CD14-positive monocyte (primary cell): ENCODE measurements around the gene ERBB3. TPM values are rescaled to one million over a fixed set of nuclear protein-coding genes. Genes with fewer than 3 reads are reported as not detected.

Experiments used
- DNase-seq, 3 donors: peaks; one replicate each; pipeline ENCODE4 v3.0.0-alpha.2; 2011 to 2022
- H2AFZ ChIP-seq: 2 replicates; pipeline ENCODE4 v1.6.0; 2012; ENCODE audit warnings: mild to moderate bottlenecking, low read depth, low read length, inconsistent platforms; ENCODE audit not compliant: insufficient read depth, poor library complexity, severe bottlenecking
- H3K27ac ChIP-seq, 2 donors: 1 replicate in 1 of 2; 2 replicates in 1 of 2; pipeline ENCODE4 v1.5.1; 2012 to 2013; ENCODE audit warnings: low read length in 2 of 2, control low read depth in 1 of 2, inconsistent platforms in 1 of 2, low read depth in 1 of 2, mild to moderate bottlenecking in 1 of 2
- H3K27me3 ChIP-seq, 2 donors: one replicate each; pipeline versions ENCODE4 v1.6.0 to v1.6.1; 2011 to 2013; ENCODE audit warnings: low read length in 2 of 2; ENCODE audit not compliant: control insufficient read depth in 2 of 2, insufficient read depth in 2 of 2
- H3K36me3 ChIP-seq, 2 donors: replicated peaks in 1 of 2; 1 replicate in 1 of 2; 2 replicates in 1 of 2; pipeline versions ENCODE4 v1.5.1 to v1.6.1; 2012 to 2013; ENCODE audit warnings: low read length in 2 of 2, control low read depth in 1 of 2, inconsistent platforms in 1 of 2, mild to moderate bottlenecking in 1 of 2; ENCODE audit not compliant: insufficient read depth in 2 of 2, control insufficient read depth in 1 of 2
- H3K4me1 ChIP-seq, 2 donors: 1 replicate in 1 of 2; 2 replicates in 1 of 2; pipeline versions ENCODE4 v1.5.1 to v1.6.1; 2012 to 2013; ENCODE audit warnings: low read length in 2 of 2, control low read depth in 1 of 2, inconsistent platforms in 1 of 2, mild to moderate bottlenecking in 1 of 2, moderate library complexity in 1 of 2; ENCODE audit not compliant: insufficient read depth in 2 of 2, control insufficient read depth in 1 of 2
- H3K4me2 ChIP-seq: replicated peaks from 2 replicates; pipeline ENCODE3; 2012; ENCODE audit warnings: low read length, moderate library complexity, mild to moderate bottlenecking; ENCODE audit not compliant: poor library complexity, severe bottlenecking; ENCODE audit errors: extremely low read depth
- H3K4me3 ChIP-seq, 3 experiments: fragments of 200-600 bp in 1 of 3; sonication (generic) in 1 of 3; replicated peaks in 1 of 3; 1 replicate in 2 of 3; 2 replicates in 1 of 3; pipeline ENCODE4 v1.5.1; 2011 to 2013; ENCODE audit warnings: low read length in 3 of 3, mild to moderate bottlenecking in 3 of 3, control low read depth in 2 of 3, low read depth in 2 of 3, inconsistent platforms in 1 of 3, moderate library complexity in 1 of 3
- H3K79me2 ChIP-seq: 2 replicates; pipeline ENCODE4 v1.6.0; 2012; ENCODE audit warnings: mild to moderate bottlenecking, control low read depth, inconsistent platforms, low read length, moderate library complexity; ENCODE audit not compliant: insufficient read depth
- H3K9ac ChIP-seq: 2 replicates; pipeline ENCODE4 v1.6.0; 2017; ENCODE audit warnings: low read length, mild to moderate bottlenecking; ENCODE audit not compliant: insufficient read depth, poor library complexity, severe bottlenecking
- H3K9me3 ChIP-seq, 2 donors: replicated peaks in 1 of 2; 1 replicate in 1 of 2; 2 replicates in 1 of 2; pipeline versions ENCODE4 v1.5.1 to v1.6.1; 2012 to 2013; ENCODE audit warnings: low read length in 2 of 2, control low read depth in 1 of 2; ENCODE audit not compliant: control insufficient read depth in 1 of 2, insufficient read depth in 1 of 2
- H4K20me1 ChIP-seq: 2 replicates; pipeline ENCODE4 v1.6.0; 2012; ENCODE audit warnings: mild to moderate bottlenecking, low read length, control low read depth, moderate library complexity; ENCODE audit not compliant: insufficient read depth
- H3K27ac Mint-ChIP-seq, 7 donors: one replicate each; pipeline ENCODE4 v1.8.0; 2020; ENCODE audit warnings: mild to moderate bottlenecking in 7 of 7, mixed read lengths in 7 of 7, moderate library complexity in 6 of 7, inconsistent platforms in 2 of 7
- H3K27me3 Mint-ChIP-seq, 3 donors: one replicate each; pipeline ENCODE4 v1.8.0; 2021 to 2022; ENCODE audit warnings: low read depth in 3 of 3, mild to moderate bottlenecking in 3 of 3, mixed read lengths in 3 of 3, moderate library complexity in 3 of 3, inconsistent platforms in 1 of 3
- H3K36me3 Mint-ChIP-seq, 2 donors: one replicate each; pipeline ENCODE4 v1.8.0; 2020; ENCODE audit warnings: mixed read lengths in 2 of 2, inconsistent platforms in 1 of 2, mild to moderate bottlenecking in 1 of 2
- H3K4me1 Mint-ChIP-seq: one replicate; pipeline ENCODE4 v1.8.0; 2020; ENCODE audit warnings: mild to moderate bottlenecking, mixed read lengths
- H3K4me3 Mint-ChIP-seq, 2 donors: one replicate each; pipeline ENCODE4 v1.8.0; 2020; ENCODE audit warnings: mild to moderate bottlenecking in 2 of 2, mixed read lengths in 2 of 2, moderate library complexity in 1 of 2
- H3K9me3 Mint-ChIP-seq, 7 donors: one replicate each; pipeline ENCODE4 v1.8.0; 2020 to 2022; ENCODE audit warnings: mixed read lengths in 7 of 7, mild to moderate bottlenecking in 6 of 7, moderate library complexity in 6 of 7, inconsistent platforms in 2 of 7
- CTCF ChIP-seq: fragments of 200-600 bp; IDR thresholded peaks from one replicate; pipeline ENCODE4 v1.8.0; 2022; ENCODE audit warnings: antibody characterized with exemption, mild to moderate bottlenecking
- WGBS: methylation state at CpG from one replicate; pipeline ENCODE4 v1.1.5; 2013; ENCODE audit warnings: missing lambda C conversion rate; ENCODE audit not compliant: insufficient coverage; 5-methylcytosine and 5-hydroxymethylcytosine counted together
- intact Hi-C, 2 donors: fragments of 100-400 bp; cut with micrococcal nuclease; formaldehyde crosslinking; loops; one replicate each; pipeline versions ENCODE4 v1.15.0 to v1.15.1; 2023
- polyA plus RNA-seq, 3 donors: library from polyadenylated mRNA; depleted of rRNA in 1 of 3; unstranded in 2 of 3; stranded (reverse) in 1 of 3; fragments of 300-500 nt in 2 of 3; fragments of >200 nt in 1 of 3; fragmentation: Illumina TruSeq in 2 of 3; gene quantifications; 1 replicate in 2 of 3; 2 replicates in 1 of 3; pipeline ENCODE4 v1.2.3, GENCODE V29; 2012 to 2021

The ERBB3 gene
- polyA plus RNA-seq, 3 donors: 0.01 TPM; not detected in 2

DNA sequence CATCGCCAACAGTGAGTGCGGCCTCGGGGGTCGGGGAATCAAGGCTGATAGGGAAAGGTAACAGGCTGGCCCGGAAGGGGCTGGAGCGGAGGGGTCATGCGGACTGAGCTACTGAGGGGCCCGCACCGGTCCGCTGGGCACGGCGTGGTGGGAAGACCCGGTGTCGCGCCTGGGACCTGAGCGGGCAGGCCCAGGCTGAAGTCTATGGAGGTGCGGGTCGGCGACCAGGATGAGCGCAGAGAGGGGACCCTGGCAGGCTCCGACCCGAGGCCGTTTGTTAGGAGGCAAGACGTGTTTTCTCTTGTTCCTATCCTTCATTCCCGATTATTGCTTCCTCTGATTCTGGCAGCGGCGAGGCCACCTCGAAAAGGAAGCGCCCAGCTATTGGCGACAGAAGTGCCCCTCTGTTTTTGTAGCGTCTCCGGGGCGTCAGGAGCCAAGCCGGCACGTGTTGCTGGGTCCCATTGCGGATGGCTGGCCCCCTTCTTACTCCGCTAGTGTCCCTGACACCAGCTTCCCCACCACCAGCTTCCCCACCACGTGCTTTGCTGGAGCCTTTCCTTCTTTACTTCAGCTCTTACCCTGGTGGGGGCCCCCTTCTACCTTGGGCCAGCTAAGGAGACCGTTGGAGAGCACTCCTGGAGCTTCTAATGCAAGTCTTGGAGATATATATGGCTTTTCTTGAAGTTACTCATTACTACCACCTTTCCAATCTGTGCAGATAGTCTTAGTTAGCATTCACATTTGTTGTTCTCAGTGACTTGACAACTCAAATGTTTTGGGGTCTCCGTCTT is 25.0 kb downstream of the ERBB3 start:
- Histone ChIP-seq H2AFZ (peak overlapping the region; percentile 84), H3K9me3 (no peaks in the 10 kb centered on the region), H3K4me1 (peaks cover 19 to 23% of the 10 kb centered on the region in 2 donors), H3K79me2 (peaks cover 35% of the 10 kb centered on the region), H3K27me3 (no peaks in the 10 kb centered on the region), H4K20me1 (peaks cover 8% of the 10 kb centered on the region), H3K9ac (peak overlapping the region; percentile 79), H3K4me3 (peak overlapping the region; percentile 69 to 85 (median 83)), H3K27ac (peak overlapping the region; percentile 43 to 77), H3K36me3 (peaks cover 30 to 37% of the 10 kb centered on the region in 2 donors), H3K4me2 (peak overlapping the region; percentile 81)
- intact Hi-C loops: loop anchor here in 1 of 2 donors (5.0 to 10.0 kb wide), 2 partner anchors 63 to 110 kb away; partner anchors contain the start of genes RPS26 and SUOX
- peaks cover 0 to 5% (median 2%) of the 10 kb centered on the region in 3 donors for H3K27me3 Mint-ChIP-seq
- WGBS: under 1% methylated on average over 35 of the region's 40 CpGs
- peaks cover 23% of the 10 kb centered on the region for H3K4me1 Mint-ChIP-seq
- peaks cover 34 to 38% of the 10 kb centered on the region in 2 donors for H3K36me3 Mint-ChIP-seq
- H3K9me3 Mint-ChIP-seq: no peaks in the 10 kb centered on the region
- no peak for TF ChIP-seq CTCF
- DNase-seq: no peak
- H3K27ac Mint-ChIP-seq: peak overlapping the region; percentile 78 to 96 (median 93)
- H3K4me3 Mint-ChIP-seq: peak overlapping the region; percentile 99

- Histone ChIP-seq H3K79me2 (peaks cover 35% of the 10 kb centered on the region), H2AFZ (peak overlapping the region; percentile 84), H3K9ac (peak overlapping the region; percentile 79), H3K9me3 (no peaks in the 10 kb centered on the region), H3K36me3 (peaks cover 35 to 42% of the 10 kb centered on the region in 2 donors), H3K27me3 (no peaks in the 10 kb centered on the region), H3K4me1 (peaks cover 19 to 23% of the 10 kb centered on the region in 2 donors), H3K27ac (peak overlapping the region in 1 of 2 donors; percentile 77), H4K20me1 (peaks cover 8% of the 10 kb centered on the region), H3K4me3 (peak overlapping the region; percentile 69 to 85 (median 83)), H3K4me2 (peak overlapping the region; percentile 81)
- TF ChIP-seq CTCF: no peak
- Mint-ChIP-seq H3K4me3 (peak overlapping the region; percentile 99), H3K27ac (peak overlapping the region in 5 of 7 donors; percentile 20 to 94 (median 78)), H3K4me1 (peaks cover 23% of the 10 kb centered on the region), H3K27me3 (peaks cover 0 to 5% (median 2%) of the 10 kb centered on the region in 3 donors), H3K9me3 (no peaks in the 10 kb centered on the region), H3K36me3 (peaks cover 39 to 43% of the 10 kb centered on the region in 2 donors)
- WGBS: no CpG with 5 or more reads among the region's 2 CpGs
- intact Hi-C loops: loop anchor here in 1 of 2 donors (10.0 kb wide), 1 partner anchor 111 kb away; the partner anchor contains the start of gene SUOX
- DNase-seq: no peak
These were observed 25.6 kb downstream of the ERBB3 start for GRCh38 chr12:56105609-56105902.
